ENCODE data around the gene FOXI1. TPM values are rescaled to one million over a fixed set of nuclear protein-coding genes. Genes with fewer than 3 reads are reported as not detected.
A peak's percentile ranks its signal among the peaks of the same experiment; 100 is the strongest.

The FOXI1 gene
- under 1 TPM in 1 of 6 donors, not detected in 5; 0.30 TPM for total RNA-seq

- peak; percentile 26 to 81 for DNase-seq
Measured at GRCh38 chr5:170105642-170106611, at the start of gene FOXI1. TSS of gene FOXI1 (plus strand) at chr5:170105897. CDS start at chr5:170105958, 61 bp downstream.

GRCh38 chr5:170056561-170057267 lies 49.0 kb upstream of the FOXI1 start:
- H3K36me3 ChIP-seq: peaks cover 0 to 4% (median 0%) of the 10 kb centered on the region in 4 donors
- H3K27me3 ChIP-seq: no peaks in the 10 kb centered on the region
- H3K27ac ChIP-seq: no peak overlapping the region
- TF ChIP-seq EP300 (IDR thresholded peaks at IDR 0.05) (no peak), POLR2A (IDR thresholded peaks at IDR 0.05) (no peak), POLR2AphosphoS5 (IDR thresholded peaks at IDR 0.05) (no peak), CTCF (IDR thresholded peaks at IDR 0.05) (no peak)
- WGBS, 2 donors: 85 to 93% methylated on average over 11 of the region's 11 CpGs
- no peak for DNase-seq
- ATAC-seq (ENCODE audit: low FRiP score in 2 of 2): peak; percentile 27 to 56
- no peak overlapping the region for H3K4me3 ChIP-seq
- H3K4me1 ChIP-seq: peaks cover 0 to 14% (median 4%) of the 10 kb centered on the region in 4 donors
- peaks cover 0 to 10% (median 2%) of the 10 kb centered on the region in 4 donors for H3K9me3 ChIP-seq

More at GRCh38 chr5:170105642-170106611, at the start of gene FOXI1:
- Histone ChIP-seq H3K4me1 (no peaks in the 10 kb centered on the region), H3K4me3 (no peak within 1 kb of the TSS), H3K9me3 (no peaks in the 10 kb centered on the region), H3K36me3 (no peaks in the 10 kb centered on the region), H3K27ac (no peak within 1 kb of the TSS), H3K27me3 (no peaks in the 10 kb centered on the region)
- ATAC-seq (ENCODE audit: low FRiP score in 2 of 2): peak in 1 of 2 donors; percentile 28
- 64 to 80% methylated on average over 24 to 47 of the region's 53 CpGs for WGBS, 2 donors
- no peak for TF ChIP-seq EP300 (IDR thresholded peaks at IDR 0.05)
- TF ChIP-seq POLR2A (IDR thresholded peaks at IDR 0.05): no peak
- no peak for TF ChIP-seq POLR2AphosphoS5 (IDR thresholded peaks at IDR 0.05)
- no peak for TF ChIP-seq CTCF (IDR thresholded peaks at IDR 0.05)

- peaks cover 0 to 10% (median 2%) of the 10 kb centered on the region in 4 donors for H3K9me3 ChIP-seq
- no peak overlapping the region for H3K27ac ChIP-seq
- TF ChIP-seq POLR2AphosphoS5 (IDR thresholded peaks at IDR 0.05) (no peak), EP300 (IDR thresholded peaks at IDR 0.05) (no peak)
- peak; percentile 27 to 71 for ATAC-seq (ENCODE audit: low FRiP score in 2 of 2)
- H3K27me3 ChIP-seq: no peaks in the 10 kb centered on the region
- H3K4me3 ChIP-seq: no peak overlapping the region
- 50 to 76% methylated on average over 5 to 11 of the region's 11 CpGs for WGBS, 2 donors
- H3K36me3 ChIP-seq: peaks cover 0 to 4% (median 0%) of the 10 kb centered on the region in 4 donors
- peaks cover 0 to 14% (median 4%) of the 10 kb centered on the region in 4 donors for H3K4me1 ChIP-seq
- peak in 1 of 2 donors; percentile 63 for DNase-seq
Measured at GRCh38 chr5:170057311-170057710, 48.4 kb upstream of the FOXI1 start.

GRCh38 chr5:170059221-170059620 lies 46.5 kb upstream of the FOXI1 start:
- 23 to 100% methylated on average over 1 of the region's 1 CpG for WGBS, 2 donors

More at GRCh38 chr5:170059221-170059620, 46.5 kb upstream of the FOXI1 start:
- no peak for TF ChIP-seq CTCF (IDR thresholded peaks at IDR 0.05)
- no peak for TF ChIP-seq EP300 (IDR thresholded peaks at IDR 0.05)
- TF ChIP-seq POLR2A (IDR thresholded peaks at IDR 0.05): no peak
- TF ChIP-seq POLR2AphosphoS5 (IDR thresholded peaks at IDR 0.05): no peak
- Histone ChIP-seq H3K27me3 (no peaks in the 10 kb centered on the region), H3K4me1 (peaks cover 0 to 14% (median 4%) of the 10 kb centered on the region in 4 donors), H3K36me3 (peaks cover 0 to 4% (median 0%) of the 10 kb centered on the region in 4 donors), H3K27ac (no peak overlapping the region), H3K4me3 (no peak overlapping the region), H3K9me3 (peaks cover 0 to 10% (median 2%) of the 10 kb centered on the region in 4 donors)
- DNase-seq: no peak
- no peak for ATAC-seq (ENCODE audit: low FRiP score in 2 of 2)
